Neural progenitor cell (in vitro differentiated cells): ENCODE measurements around the gene CD300LG. TPM values are rescaled to one million over a fixed set of nuclear protein-coding genes. Genes with fewer than 3 reads are reported as not detected.

ENCODE experiments used
- DNase-seq: peaks from one replicate; pipeline ENCODE4 v3.0.0-alpha.2; 2016; ENCODE audit warnings: low spot score
- H2AFZ ChIP-seq: fragments of 200-600 bp; sonication (generic); replicated peaks from 2 replicates; pipeline ENCODE4 v1.6.1; 2016; ENCODE audit warnings: antibody characterized with exemption
- H3F3A ChIP-seq: fragments of 200-600 bp; sonication (generic); 2 replicates; pipeline ENCODE4 v1.6.1; 2016; ENCODE audit warnings: antibody characterized with exemption, low read depth
- H3K27ac ChIP-seq: fragments of 200-600 bp; sonication (generic); 2 replicates; pipeline ENCODE4 v1.5.1; 2016; ENCODE audit warnings: mild to moderate bottlenecking
- H3K27me3 ChIP-seq: fragments of 200-600 bp; sonication (generic); 2 replicates; pipeline ENCODE4 v1.6.1; 2016; ENCODE audit warnings: mild to moderate bottlenecking, moderate library complexity
- H3K36me3 ChIP-seq: fragments of 200-600 bp; sonication (generic); 2 replicates; pipeline ENCODE4 v1.5.1; 2016
- H3K4me1 ChIP-seq: fragments of 200-600 bp; sonication (generic); 2 replicates; pipeline ENCODE4 v1.6.1; 2016; ENCODE audit warnings: mixed run types
- H3K4me2 ChIP-seq: fragments of 200-600 bp; sonication (generic); 2 replicates; pipeline ENCODE4 v1.6.1; 2016
- H3K4me3 ChIP-seq: fragments of 200-600 bp; sonication (generic); 2 replicates; pipeline ENCODE4 v1.5.1; 2016
- H3K79me2 ChIP-seq: fragments of 200-600 bp; sonication (generic); 2 replicates; pipeline ENCODE4 v1.6.1; 2016; ENCODE audit warnings: low read depth
- H3K9ac ChIP-seq: fragments of 200-600 bp; sonication (generic); 2 replicates; pipeline ENCODE4 v1.6.1; 2016
- H3K9me3 ChIP-seq: fragments of 200-600 bp; sonication (generic); 2 replicates; pipeline ENCODE4 v1.5.1; 2016; ENCODE audit warnings: low read depth
- H4K20me1 ChIP-seq: fragments of 200-600 bp; sonication (generic); 2 replicates; pipeline ENCODE4 v1.6.1; 2016; ENCODE audit warnings: low read depth
- H3K27ac Mint-ChIP-seq: 3 replicates; pipeline ENCODE4 v1.8.0; 2021; ENCODE audit warnings: mixed read lengths
- H3K27me3 Mint-ChIP-seq: 2 replicates; pipeline ENCODE4 v1.8.0; 2022; ENCODE audit warnings: low read depth, mild to moderate bottlenecking, inconsistent platforms, moderate library complexity, mixed read lengths; ENCODE audit not compliant: insufficient read depth
- H3K36me3 Mint-ChIP-seq: 3 replicates; pipeline ENCODE4 v1.8.0; 2021; ENCODE audit warnings: mixed read lengths
- H3K4me1 Mint-ChIP-seq: 3 replicates; pipeline ENCODE4 v1.8.0; 2021; ENCODE audit warnings: mixed read lengths
- H3K4me3 Mint-ChIP-seq: 3 replicates; pipeline ENCODE4 v1.8.0; 2021; ENCODE audit warnings: mild to moderate bottlenecking, moderate library complexity, mixed read lengths
- H3K9me3 Mint-ChIP-seq: 3 replicates; pipeline ENCODE4 v1.8.0; 2020; ENCODE audit warnings: mixed read lengths
- CTCF ChIP-seq: fragments of 200-600 bp; sonication (generic); IDR thresholded peaks from 2 replicates; pipeline ENCODE4 v1.5.1; 2017; ENCODE audit warnings: antibody characterized with exemption, mild to moderate bottlenecking
- EZH2 ChIP-seq: fragments of 200-600 bp; sonication (generic); IDR thresholded peaks from 2 replicates; pipeline ENCODE4 v1.6.1; 2017; ENCODE audit warnings: antibody characterized with exemption, mild to moderate bottlenecking, moderate library complexity
- EZH2phosphoT487 ChIP-seq: fragments of 200-600 bp; sonication (generic); IDR thresholded peaks from 2 replicates; pipeline ENCODE4 v1.6.1; 2017; ENCODE audit warnings: antibody characterized with exemption
- total RNA-seq: library from RNA; depleted of rRNA; stranded (reverse); fragments of >200 nt; gene quantifications from 2 replicates; pipeline ENCODE4 v1.2.3, GENCODE V29; 2015; ENCODE audit warnings: low replicate concordance

The CD300LG gene
- total RNA-seq, 1 donor from 2014 or later, result not detected

DNA sequence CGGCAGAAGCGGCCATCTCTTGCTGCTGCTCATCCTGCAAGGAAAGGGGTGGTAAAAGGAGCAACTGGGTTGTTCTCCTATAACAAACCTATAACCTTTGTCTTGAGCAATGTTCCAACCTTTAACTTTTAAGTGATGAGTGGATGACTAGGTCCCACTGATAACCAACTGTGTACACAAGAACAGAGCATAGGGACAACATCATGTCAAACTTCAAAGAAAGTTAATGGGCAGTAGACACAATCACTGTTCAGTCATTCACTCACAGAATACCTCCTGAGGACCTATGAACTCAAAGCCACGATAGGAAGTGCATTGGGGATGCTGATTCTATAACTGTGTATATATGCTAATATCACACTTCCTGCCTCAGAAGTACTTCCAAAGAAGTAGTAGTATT lies 45.1 kb upstream of the CD300LG start:
- no peak overlapping the region for H3K4me2 ChIP-seq
- no peak overlapping the region for H3K9ac ChIP-seq
- no peak overlapping the region for H3K4me3 ChIP-seq
- no peaks in the 10 kb centered on the region for H4K20me1 ChIP-seq
- Mint-ChIP-seq H3K27ac (no peak overlapping the region), H3K9me3 (no peaks in the 10 kb centered on the region), H3K4me1 (peaks cover 3% of the 10 kb centered on the region), H3K4me3 (no peak overlapping the region), H3K27me3 (peaks cover 2% of the 10 kb centered on the region), H3K36me3 (no peaks in the 10 kb centered on the region)
- no peak overlapping the region for H2AFZ ChIP-seq
- H3K36me3 ChIP-seq, result no peaks in the 10 kb centered on the region
- TF ChIP-seq EZH2 (no peak), EZH2phosphoT487 (no peak), CTCF (no peak)
- H3K27ac ChIP-seq, result no peak overlapping the region
- no peaks in the 10 kb centered on the region for H3K9me3 ChIP-seq
- no peaks in the 10 kb centered on the region for H3F3A ChIP-seq
- no peak for DNase-seq
- H3K79me2 ChIP-seq, result no peaks in the 10 kb centered on the region
- H3K4me1 ChIP-seq, result peaks cover 14% of the 10 kb centered on the region
- no peaks in the 10 kb centered on the region for H3K27me3 ChIP-seq

DNA sequence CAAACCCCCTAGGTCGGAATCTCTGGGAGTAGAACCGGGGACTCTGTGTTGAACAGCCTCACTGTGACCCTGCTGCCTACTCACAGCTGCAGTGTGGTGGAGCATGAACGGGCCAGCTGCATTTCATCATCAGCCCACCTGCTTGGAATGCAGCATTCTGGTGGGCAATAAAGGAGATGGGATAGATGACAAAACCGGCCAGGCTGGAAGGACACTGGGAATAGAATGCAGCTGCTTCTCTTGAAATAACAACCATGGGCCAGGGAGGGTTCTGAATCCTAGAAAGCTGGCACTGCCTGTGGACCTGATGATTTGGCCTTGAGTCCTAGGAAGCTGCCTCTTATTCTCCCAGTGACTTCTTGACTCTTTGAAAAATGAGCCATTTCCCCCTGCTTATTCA lies 43.2 kb upstream of the CD300LG start:
- H3K9me3 Mint-ChIP-seq, result no peaks in the 10 kb centered on the region
- Histone ChIP-seq H2AFZ (no peak overlapping the region), H3K4me1 (peaks cover 14% of the 10 kb centered on the region), H3K79me2 (no peaks in the 10 kb centered on the region), H3K4me2 (no peak overlapping the region), H3K4me3 (no peak overlapping the region), H3K9me3 (no peaks in the 10 kb centered on the region), H3K36me3 (no peaks in the 10 kb centered on the region), H3K27me3 (no peaks in the 10 kb centered on the region), H3K9ac (no peak overlapping the region), H3F3A (no peaks in the 10 kb centered on the region), H4K20me1 (no peaks in the 10 kb centered on the region), H3K27ac (no peak overlapping the region)
- H3K36me3 Mint-ChIP-seq, result no peaks in the 10 kb centered on the region
- H3K27ac Mint-ChIP-seq, result no peak overlapping the region
- H3K27me3 Mint-ChIP-seq, result peaks cover 2% of the 10 kb centered on the region
- H3K4me3 Mint-ChIP-seq, result no peak overlapping the region
- peaks cover 3% of the 10 kb centered on the region for H3K4me1 Mint-ChIP-seq
- DNase-seq, result no peak
- TF ChIP-seq CTCF (no peak), EZH2phosphoT487 (no peak), EZH2 (no peak)

DNA sequence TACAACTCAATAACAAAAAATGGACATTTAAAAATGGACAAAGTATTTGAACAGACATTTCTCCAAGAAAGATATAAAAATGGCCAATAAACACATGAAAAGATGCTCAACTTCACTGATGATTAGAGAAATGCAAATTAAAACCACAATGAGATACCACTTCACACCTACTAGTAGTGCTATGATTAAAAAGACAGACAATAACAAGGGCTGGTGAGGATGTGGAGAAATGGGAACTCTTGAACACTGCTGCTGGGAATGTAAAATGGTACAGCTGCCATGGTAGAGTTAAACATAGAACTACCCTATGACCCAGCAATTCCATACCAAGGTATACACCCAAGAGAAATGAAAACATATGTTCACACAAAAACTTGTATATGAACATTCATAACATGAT lies 41.9 kb upstream of the CD300LG start:
- no peak overlapping the region for H3K27ac ChIP-seq
- TF ChIP-seq CTCF (no peak), EZH2 (no peak), EZH2phosphoT487 (no peak)
- no peaks in the 10 kb centered on the region for H3F3A ChIP-seq
- Mint-ChIP-seq H3K27ac (no peak overlapping the region), H3K9me3 (no peaks in the 10 kb centered on the region), H3K4me3 (no peak overlapping the region), H3K36me3 (no peaks in the 10 kb centered on the region), H3K27me3 (peaks cover 2% of the 10 kb centered on the region), H3K4me1 (peaks cover 6% of the 10 kb centered on the region)
- H3K4me1 ChIP-seq, result peaks cover 14% of the 10 kb centered on the region
- H3K36me3 ChIP-seq, result no peaks in the 10 kb centered on the region
- H2AFZ ChIP-seq, result no peak overlapping the region
- no peaks in the 10 kb centered on the region for H3K27me3 ChIP-seq
- no peaks in the 10 kb centered on the region for H3K9me3 ChIP-seq
- no peaks in the 10 kb centered on the region for H4K20me1 ChIP-seq
- no peaks in the 10 kb centered on the region for H3K79me2 ChIP-seq
- H3K9ac ChIP-seq, result no peak overlapping the region
- H3K4me2 ChIP-seq, result no peak overlapping the region
- no peak for DNase-seq
- no peak overlapping the region for H3K4me3 ChIP-seq

DNA sequence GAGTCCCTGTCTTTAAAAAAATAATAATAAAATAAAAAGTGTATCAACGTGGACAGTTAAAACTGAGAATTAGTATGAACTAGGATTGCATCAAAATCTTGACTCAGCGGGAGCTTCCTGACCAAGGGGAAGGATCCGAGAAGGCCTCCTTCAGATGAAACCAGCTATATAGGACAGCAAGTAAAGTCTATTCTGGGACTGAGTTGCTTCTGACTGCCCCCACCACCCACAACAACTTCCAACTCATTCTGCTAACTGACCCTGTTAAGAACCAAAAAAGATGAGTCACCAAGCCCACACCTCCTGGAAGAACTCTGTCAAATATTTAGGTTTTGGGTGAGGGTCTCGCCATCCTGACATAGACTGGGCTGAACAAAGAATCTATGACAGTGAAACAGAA lies 38.9 kb upstream of the CD300LG start:
- Mint-ChIP-seq H3K9me3 (no peaks in the 10 kb centered on the region), H3K36me3 (no peaks in the 10 kb centered on the region)

More for the DNA sequence above, 38.9 kb upstream of the CD300LG start:
- no peak overlapping the region for H3K4me3 ChIP-seq
- DNase-seq, result no peak
- Mint-ChIP-seq H3K4me3 (no peak overlapping the region), H3K27me3 (peaks cover 3% of the 10 kb centered on the region), H3K4me1 (peaks cover 14% of the 10 kb centered on the region), H3K27ac (no peak overlapping the region)
- H4K20me1 ChIP-seq, result no peaks in the 10 kb centered on the region
- H3K27me3 ChIP-seq, result no peaks in the 10 kb centered on the region
- no peak for TF ChIP-seq CTCF
- TF ChIP-seq EZH2, result no peak
- no peak for TF ChIP-seq EZH2phosphoT487
- H3K9ac ChIP-seq, result no peak overlapping the region
- H3K9me3 ChIP-seq, result no peaks in the 10 kb centered on the region
- peaks cover 5% of the 10 kb centered on the region for H3K4me1 ChIP-seq
- no peak overlapping the region for H2AFZ ChIP-seq
- H3F3A ChIP-seq, result no peaks in the 10 kb centered on the region
- no peaks in the 10 kb centered on the region for H3K36me3 ChIP-seq
- no peaks in the 10 kb centered on the region for H3K79me2 ChIP-seq
- no peak overlapping the region for H3K27ac ChIP-seq
- H3K4me2 ChIP-seq, result no peak overlapping the region
